Colon (tissue), 2 donors: ENCODE data around the gene TANGO6.
"Not testable (repeated sequence)": the region's sequence is repeated elsewhere in the genome, so short reads cannot be mapped to it uniquely, and the experiment has no call there.

Source experiments
- FAIRE-seq: peaks from 2 replicates; lab custom pipeline; 2012; peaks lifted over from hg19 to GRCh38; lab: Jason Lieb, UNC
- donor health status: control.
- donor health status: control.

TANGO6 gene

DNA sequence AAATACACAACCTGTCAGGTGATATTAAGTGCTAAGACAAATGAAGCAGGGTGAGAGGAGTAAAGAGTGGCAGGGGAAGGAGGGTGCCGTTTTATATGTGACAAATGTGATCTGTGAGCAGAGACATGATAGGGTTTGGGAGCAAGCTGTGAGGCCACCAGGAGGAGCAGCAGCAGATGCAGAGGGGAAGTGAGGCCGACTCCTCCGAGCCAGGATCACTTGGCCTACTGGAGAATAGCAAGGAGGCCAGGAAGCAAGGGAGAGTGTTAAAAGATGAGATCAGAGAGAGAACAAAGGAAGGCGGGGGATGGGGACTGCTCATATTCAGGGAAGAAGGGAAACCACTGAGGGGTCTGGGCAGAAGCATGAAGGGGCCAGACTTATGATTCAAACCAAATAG, 129.4 kb downstream of the TANGO6 start:
- no peak for FAIRE-seq

GRCh38 chr16:68973611-68974120, 130.3 kb downstream of the TANGO6 start:
- FAIRE-seq = no peak

DNA sequence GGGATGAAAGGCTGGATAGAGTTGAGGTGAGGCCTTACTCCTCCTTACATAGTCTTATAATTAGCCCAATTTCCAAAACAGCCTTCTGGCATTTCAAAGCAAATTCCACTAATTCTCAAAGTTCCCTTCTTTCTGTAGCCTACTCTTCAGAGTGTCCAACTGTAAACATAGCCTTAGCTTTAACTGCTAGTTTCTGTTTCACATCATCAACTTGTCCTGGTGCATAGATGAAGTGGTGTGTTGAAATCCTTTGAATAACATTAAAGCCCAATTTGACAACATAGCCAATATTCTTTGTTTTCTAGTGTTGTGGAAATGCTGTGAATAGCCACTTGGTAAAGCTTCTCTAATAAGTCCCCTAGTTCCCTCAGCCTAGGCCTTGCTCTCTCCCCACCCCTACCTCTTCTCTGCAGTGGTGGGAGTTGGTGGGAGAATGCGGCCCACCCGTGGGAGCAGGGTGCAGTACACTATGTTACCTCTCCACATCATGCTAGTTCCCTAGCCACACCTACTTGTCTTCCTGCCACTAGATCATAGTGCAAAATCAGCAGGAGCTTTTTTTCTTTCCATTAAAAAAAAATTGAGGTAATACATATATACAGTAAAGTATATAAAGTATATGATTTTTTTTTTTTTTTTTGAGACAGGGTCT, 135.1 kb downstream of the TANGO6 start:
- no peak for FAIRE-seq

GRCh38 chr16:68980695-68981315, 137.5 kb downstream of the TANGO6 start:
- FAIRE-seq = no peak

GRCh38 chr16:68981971-68982370, 138.6 kb downstream of the TANGO6 start:
- FAIRE-seq = no peak

DNA sequence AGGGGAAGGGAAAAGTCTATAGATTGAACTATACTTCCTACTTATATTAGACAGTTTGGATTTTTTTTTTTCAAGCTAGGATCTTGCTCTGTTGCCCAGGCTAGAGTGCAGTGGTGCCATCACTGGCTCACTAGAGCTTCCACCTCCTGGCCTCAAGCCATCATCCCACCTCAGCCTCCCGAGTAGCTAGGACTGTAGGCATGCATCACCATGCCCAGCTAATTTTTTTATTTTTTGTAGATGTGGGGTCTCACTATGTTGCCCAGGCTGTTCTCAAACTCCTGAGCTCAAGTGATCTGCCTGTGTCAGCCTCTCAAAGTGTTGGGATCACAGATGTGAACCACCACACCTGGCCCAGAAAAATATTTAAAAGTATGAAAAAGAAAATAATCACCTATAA, 141.1 kb downstream of the TANGO6 start:
- no peak for FAIRE-seq

GRCh38 chr16:68985268-68985667, 141.9 kb downstream of the TANGO6 start:
- FAIRE-seq = no peak

- FAIRE-seq = no peak
Measured at GRCh38 chr16:68985855-68986254, 142.5 kb downstream of the TANGO6 start.

GRCh38 chr16:68987734-68988457, 144.6 kb downstream of the TANGO6 start:
- no peak for FAIRE-seq

DNA sequence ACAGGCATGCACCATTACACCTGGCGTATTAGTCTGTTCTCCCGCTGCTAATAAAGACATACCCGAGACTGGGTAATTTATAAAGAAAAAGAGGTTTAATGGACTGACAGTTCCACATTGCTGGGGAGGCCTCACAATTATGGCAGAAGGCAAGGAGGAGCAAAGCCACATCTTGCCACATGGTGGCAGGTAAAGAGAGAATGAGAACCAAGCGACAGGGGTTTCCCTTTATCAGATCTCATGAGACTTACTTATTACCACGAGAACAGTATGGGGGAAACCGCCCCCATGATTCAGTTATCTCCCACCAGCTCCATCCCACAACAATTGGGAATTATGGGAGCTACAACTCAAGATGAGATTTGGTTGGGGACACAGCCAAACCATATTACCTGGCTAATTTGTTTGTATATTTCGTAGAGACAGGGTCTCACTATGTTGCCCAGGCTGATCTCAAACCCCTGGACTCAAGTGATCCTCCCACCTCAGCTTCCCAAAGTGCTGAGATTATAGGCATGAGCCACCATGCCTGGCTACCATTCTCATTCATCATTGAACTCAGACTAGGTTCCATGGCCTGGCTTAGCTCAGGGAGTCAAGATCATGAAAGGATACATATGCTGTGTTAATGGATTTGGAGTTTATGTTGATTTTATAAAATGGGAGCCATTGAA, 147.0 kb downstream of the TANGO6 start:
- not testable (repeated sequence) for FAIRE-seq

- no peak for FAIRE-seq
Measured at GRCh38 chr16:68991075-68991474, 147.7 kb downstream of the TANGO6 start.

DNA sequence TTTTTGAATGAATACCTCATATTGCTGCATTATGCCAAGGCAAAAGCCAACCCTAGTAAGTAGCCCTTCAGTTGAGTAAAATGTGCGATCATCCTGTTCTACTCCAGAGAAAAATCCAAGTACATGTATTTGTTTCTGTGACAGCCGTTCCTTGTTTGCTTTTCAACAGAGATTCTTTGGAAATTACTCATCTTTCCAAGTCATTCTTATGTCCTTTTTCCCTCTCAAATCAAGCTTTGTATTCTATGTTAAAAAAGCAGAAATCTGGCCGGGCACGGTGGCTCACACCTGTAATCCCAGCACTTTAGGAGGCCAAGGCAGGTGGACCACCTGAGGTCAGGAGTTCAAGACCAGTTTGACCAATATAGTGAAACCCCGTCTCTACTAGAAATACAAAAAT, 149.2 kb downstream of the TANGO6 start:
- FAIRE-seq = no peak

DNA sequence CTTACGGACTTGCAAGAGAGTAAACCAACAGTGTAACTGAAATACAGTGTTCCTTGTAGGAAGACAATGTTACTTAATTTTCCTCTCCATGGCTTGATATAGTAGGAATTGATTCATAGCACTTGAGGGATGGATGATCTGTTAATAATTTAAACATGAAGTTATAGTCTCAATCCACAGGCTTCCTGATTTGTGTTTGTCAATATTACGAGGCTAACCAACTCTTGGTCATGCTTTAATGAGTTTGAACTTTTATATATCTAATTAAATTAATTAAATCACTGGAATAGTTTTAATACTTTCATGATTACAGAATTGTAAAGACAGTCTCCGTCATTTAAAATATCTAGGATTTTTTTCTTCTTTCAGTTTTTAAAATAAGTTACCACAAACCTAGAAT, 150.1 kb downstream of the TANGO6 start:
- FAIRE-seq = no peak

DNA sequence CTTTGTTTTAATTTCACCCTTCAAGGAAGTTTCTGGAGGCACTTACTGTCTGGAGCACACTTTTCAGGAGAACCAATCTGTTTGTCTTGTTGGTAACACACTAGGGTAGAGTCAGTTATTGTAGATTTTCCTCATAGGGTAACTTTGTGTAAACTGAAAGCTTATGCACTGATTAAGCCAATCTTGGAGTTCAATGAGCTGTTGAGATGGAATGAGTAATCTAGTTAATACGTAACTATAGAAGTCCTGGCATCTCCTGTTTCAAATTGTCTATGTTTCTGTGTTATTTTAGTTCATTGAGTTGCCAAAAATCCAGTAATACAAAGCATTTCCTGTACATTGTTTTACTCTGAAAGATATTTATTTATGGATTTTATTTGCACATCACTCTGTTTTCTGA, 150.6 kb downstream of the TANGO6 start:
- FAIRE-seq = no peak

DNA sequence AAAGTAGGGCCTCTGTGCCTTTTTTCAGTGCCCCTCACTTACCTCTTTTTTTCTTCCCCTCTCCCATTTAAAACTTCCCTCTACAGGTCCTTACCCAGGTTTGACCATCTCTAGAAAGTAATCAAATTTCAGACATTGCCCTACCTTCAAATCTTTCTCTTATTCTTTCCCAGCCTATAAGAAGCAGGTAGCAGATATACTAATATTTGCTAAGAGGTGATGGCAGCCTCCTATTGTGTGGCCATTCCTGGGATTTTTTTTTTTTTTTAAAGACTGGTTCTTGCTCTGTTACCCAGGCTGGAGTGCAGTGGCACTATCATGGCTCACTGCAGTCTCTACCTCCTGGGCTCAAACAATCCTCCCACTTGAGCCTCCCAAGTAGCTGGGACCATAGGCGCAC, 151.0 kb downstream of the TANGO6 start:
- FAIRE-seq = no peak

DNA sequence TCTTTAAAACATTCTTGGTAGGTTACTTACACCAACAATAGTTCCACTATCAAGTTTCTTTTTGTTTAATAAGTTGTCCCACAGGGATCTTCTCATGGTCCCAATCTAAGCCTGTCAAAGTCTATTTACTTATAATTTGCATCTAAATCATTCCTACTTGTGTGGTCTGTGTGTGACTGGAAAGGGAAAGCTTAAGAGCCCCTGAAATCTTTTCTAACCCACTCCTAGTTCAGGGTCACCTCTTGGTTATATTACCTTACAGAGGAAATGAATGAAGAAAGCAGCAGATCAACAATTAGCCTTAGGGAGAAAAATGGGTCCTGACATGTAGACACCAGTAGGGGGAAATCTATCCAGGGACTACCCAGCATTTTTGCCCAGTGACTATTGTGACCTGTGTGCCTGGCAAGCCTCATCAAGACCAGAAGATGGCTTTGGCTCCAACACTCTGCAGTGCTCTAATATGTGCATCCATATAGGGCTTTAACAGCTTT, 151.7 kb downstream of the TANGO6 start:
- FAIRE-seq = no peak

GRCh38 chr16:68997564-68997963, 154.2 kb downstream of the TANGO6 start:
- no peak for FAIRE-seq

GRCh38 chr16:68999114-68999513, 155.8 kb downstream of the TANGO6 start:
- no peak for FAIRE-seq

GRCh38 chr16:69003500-69003899, 160.2 kb downstream of the TANGO6 start:
- no peak for FAIRE-seq

DNA sequence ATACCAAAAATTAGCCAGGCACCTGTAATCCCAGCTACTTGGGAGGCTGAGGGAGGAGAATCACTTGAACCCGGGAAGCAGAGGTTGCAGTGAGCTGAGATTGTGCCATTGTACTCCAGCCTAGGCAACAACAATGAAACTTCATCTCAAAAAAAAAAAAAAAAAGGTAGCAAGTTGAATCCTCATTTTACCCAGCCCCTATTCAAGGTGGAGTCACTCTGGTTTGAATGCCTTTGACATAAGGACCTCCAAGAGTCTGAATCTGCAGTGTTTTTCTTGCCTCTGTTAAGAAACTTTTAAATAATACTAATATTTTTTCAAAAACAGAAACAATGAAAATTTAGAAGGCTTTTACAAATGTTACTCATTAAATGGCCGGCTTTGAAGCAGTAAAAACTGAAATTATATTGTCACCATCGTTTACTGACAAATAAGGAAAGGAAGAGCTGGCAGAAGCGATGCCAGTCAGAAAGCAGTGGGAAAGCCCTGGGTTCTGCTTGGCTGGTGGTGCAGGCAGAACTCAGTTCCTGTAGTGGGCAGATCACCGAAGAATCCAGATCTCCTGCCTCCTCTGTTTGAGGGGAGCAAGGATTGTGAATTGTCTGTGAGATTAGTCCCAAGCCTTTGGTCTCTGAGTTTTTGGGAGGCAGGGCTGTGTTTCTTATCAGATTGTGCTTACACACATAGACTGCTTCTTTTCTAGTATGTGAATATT, 162.5 kb downstream of the TANGO6 start:
- no peak for FAIRE-seq

DNA sequence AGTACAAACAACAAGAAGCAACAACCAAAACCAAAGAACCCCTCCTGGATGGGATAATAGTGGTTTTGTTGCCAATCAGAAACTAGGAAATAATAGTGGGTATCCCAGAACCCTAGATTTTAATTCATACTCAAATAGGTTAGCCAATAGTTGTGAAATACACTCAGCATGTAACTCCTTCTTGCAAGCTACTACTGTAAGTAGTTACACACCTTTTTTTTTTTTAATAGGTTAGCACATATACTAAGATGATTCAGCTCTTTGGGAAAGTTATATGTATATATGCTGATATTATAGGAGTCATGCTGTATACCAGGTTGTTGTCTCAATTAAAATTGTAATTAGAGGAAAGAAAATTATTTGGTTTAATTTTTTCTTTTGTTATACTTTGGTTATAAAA, 169.6 kb downstream of the TANGO6 start:
- FAIRE-seq = no peak

DNA sequence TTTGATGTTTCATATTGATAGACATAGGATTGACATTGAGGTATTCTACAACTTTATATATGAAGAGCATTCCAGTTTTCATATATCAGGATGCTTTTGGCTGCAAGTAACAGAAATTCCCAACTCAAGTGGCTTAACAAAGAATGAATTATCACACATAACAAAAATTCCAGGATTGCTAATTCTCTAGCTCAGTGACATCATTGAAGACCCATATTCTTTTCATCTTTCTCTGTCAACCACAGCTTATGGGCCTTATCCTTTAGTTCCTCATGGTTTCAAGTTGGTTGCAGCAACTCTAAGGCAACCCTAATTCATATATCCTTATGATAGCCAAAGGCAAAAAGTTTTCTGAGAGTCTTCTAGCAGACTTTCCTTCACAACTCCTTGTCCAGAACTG, 170.7 kb downstream of the TANGO6 start:
- no peak for FAIRE-seq
